COR-L47 (cell line): ENCODE data around the gene PROM1.

Experiments used
- DNase-seq: peaks from one replicate; lab custom pipeline; 2025; lab: John Stamatoyannopoulos, UW

Gene PROM1

GRCh38 chr4:15944895-15945294, 138.9 kb downstream of the PROM1 start:
- no peak for DNase-seq

- DNase-seq = no peak
Measured at GRCh38 chr4:15942283-15942682, 141.5 kb downstream of the PROM1 start.

- DNase-seq = no peak
Measured at GRCh38 chr4:15938640-15939039, 145.2 kb downstream of the PROM1 start, which contains the start of gene FGFBP1. TSS of gene FGFBP1 (minus strand) at chr4:15938740. CDS start at chr4:15936632, 2,108 bp downstream.

- no peak for DNase-seq
Measured at GRCh38 chr4:15938182-15938581, 145.6 kb downstream of the PROM1 start.

- DNase-seq = no peak
Measured at GRCh38 chr4:15936495-15936894, 147.3 kb downstream of the PROM1 start.

GRCh38 chr4:15935504-15936402, 148.1 kb downstream of the PROM1 start:
- DNase-seq = no peak

GRCh38 chr4:15934259-15934658, 149.6 kb downstream of the PROM1 start:
- no peak for DNase-seq

- no peak for DNase-seq
Measured at GRCh38 chr4:15931451-15932210, 152.2 kb downstream of the PROM1 start.

GRCh38 chr4:15930314-15930713, 153.5 kb downstream of the PROM1 start:
- no peak for DNase-seq

- DNase-seq = no peak
Measured at GRCh38 chr4:15929540-15929939, 154.3 kb downstream of the PROM1 start.

- DNase-seq = no peak
Measured at GRCh38 chr4:15928883-15929282, 154.9 kb downstream of the PROM1 start.

GRCh38 chr4:15926486-15926885, 157.3 kb downstream of the PROM1 start:
- no peak for DNase-seq

GRCh38 chr4:15925830-15926229, 158.0 kb downstream of the PROM1 start:
- DNase-seq = no peak

GRCh38 chr4:15921592-15921932, 162.3 kb downstream of the PROM1 start:
- DNase-seq = no peak

GRCh38 chr4:15920723-15921591, 162.9 kb downstream of the PROM1 start:
- no peak for DNase-seq

GRCh38 chr4:15918484-15919129, 165.2 kb downstream of the PROM1 start:
- DNase-seq = no peak
